OCI-LY3 (cell line): ENCODE measurements around the gene PCSK6.

Source experiments
- H2AFZ ChIP-seq: fragments of 200-600, 300-600 bp; shearing (Covaris generic); 2 replicates; pipeline ENCODE4 v1.6.0; 2014; ENCODE audit warnings: antibody characterized with exemption, low read depth, low read length
- H3K27ac ChIP-seq: fragments of 200-600, 300-600 bp; sonication (generic); 2 replicates; pipeline ENCODE4 v1.5.1; 2014; ENCODE audit warnings: mild to moderate bottlenecking, low read length, moderate library complexity, mixed read lengths
- H3K27me3 ChIP-seq: fragments of 200-600, 300-600 bp; sonication (generic); 2 replicates; pipeline ENCODE4 v1.6.1; 2014; ENCODE audit warnings: low read depth, low read length, mixed read lengths
- H3K36me3 ChIP-seq: fragments of 200-600, 300-600 bp; sonication (generic); replicated peaks from 2 replicates; pipeline ENCODE3; 2014; ENCODE audit warnings: low read depth, low read length, mixed read lengths
- H3K4me1 ChIP-seq: fragments of 300-600, 200-600 bp; sonication (generic); 2 replicates; pipeline ENCODE4 v1.6.1; 2014; ENCODE audit warnings: low read length, mixed read lengths
- H3K4me2 ChIP-seq: fragments of 200-600, 300-600 bp; sonication (generic); 2 replicates; pipeline ENCODE4 v1.6.1; 2014; ENCODE audit warnings: low read length, mixed read lengths
- H3K4me3 ChIP-seq: fragments of 300-600, 200-600 bp; sonication (generic); 2 replicates; pipeline ENCODE4 v1.5.1; 2014; ENCODE audit warnings: antibody characterized with exemption, mild to moderate bottlenecking, low read length, moderate library complexity
- H3K79me2 ChIP-seq: fragments of 300-600, 200-600 bp; shearing (Covaris generic); 2 replicates; pipeline ENCODE4 v1.6.1; 2014; ENCODE audit warnings: mild to moderate bottlenecking, low read length, mixed read lengths
- H3K9ac ChIP-seq: fragments of 300-600, 200-600 bp; shearing (Covaris generic); 2 replicates; pipeline ENCODE4 v1.6.0; 2014; ENCODE audit warnings: mild to moderate bottlenecking, low read length, moderate library complexity
- H3K9me3 ChIP-seq: fragments of 200-600, 300-600 bp; shearing (Covaris generic); 2 replicates; pipeline ENCODE4 v1.6.1; 2014; ENCODE audit warnings: low read length, mixed read lengths; ENCODE audit not compliant: insufficient read depth
- H4K20me1 ChIP-seq: fragments of 200-600, 300-600 bp; sonication (generic); 2 replicates; pipeline ENCODE4 v1.6.1; 2016; ENCODE audit warnings: low read length, mixed read lengths; ENCODE audit not compliant: insufficient read depth
- EZH2phosphoT487 ChIP-seq: fragments of 200-600 bp; shearing (Covaris generic); IDR thresholded peaks from 2 replicates; pipeline ENCODE4 v1.6.1; 2018; ENCODE audit warnings: antibody characterized with exemption, mixed run types, low read depth
- TF ChIP-seq, protein P1 (sequence below): fragments of 200-600, 300-600 bp; sonication (generic); IDR thresholded peaks from 2 replicates; pipeline ENCODE4 v1.5.1; 2014; ENCODE audit warnings: antibody characterized with exemption, low read length, low read depth

PCSK6 gene

DNA sequence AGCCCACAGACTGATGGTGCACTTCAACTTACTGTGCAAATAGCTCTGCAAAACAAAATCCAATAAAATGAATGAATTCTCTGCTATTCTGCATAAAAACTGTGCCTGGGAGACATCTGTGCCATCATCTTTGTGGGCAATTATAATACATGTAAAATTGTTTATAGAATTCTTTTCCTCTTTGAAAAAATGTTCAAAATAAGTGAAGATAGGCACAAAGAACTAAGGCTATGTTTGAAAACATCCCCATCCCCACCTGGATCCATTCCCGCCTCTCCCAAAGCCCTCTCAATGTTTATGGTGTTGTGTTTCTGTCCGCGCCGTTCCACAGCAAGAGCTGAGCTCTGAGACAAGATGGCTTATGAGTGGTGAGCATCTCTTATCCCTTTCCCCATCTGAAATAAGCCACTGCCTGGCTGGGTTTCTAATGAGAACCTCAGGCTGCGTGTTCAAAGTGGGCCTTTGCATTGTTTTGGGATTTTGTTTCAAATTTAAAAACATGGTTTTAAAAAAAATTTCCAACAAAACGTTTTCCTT, 172.1 kb downstream of the PCSK6 start:
- no peak overlapping the region for H3K4me2 ChIP-seq
- no peak overlapping the region for H2AFZ ChIP-seq
- H3K27ac ChIP-seq: no peak overlapping the region
- H3K4me3 ChIP-seq: no peak overlapping the region
- no peaks in the 10 kb centered on the region for H4K20me1 ChIP-seq
- no peaks in the 10 kb centered on the region for H3K36me3 ChIP-seq
- no peak for TF ChIP-seq EZH2phosphoT487
- TF ChIP-seq, protein P1, sequence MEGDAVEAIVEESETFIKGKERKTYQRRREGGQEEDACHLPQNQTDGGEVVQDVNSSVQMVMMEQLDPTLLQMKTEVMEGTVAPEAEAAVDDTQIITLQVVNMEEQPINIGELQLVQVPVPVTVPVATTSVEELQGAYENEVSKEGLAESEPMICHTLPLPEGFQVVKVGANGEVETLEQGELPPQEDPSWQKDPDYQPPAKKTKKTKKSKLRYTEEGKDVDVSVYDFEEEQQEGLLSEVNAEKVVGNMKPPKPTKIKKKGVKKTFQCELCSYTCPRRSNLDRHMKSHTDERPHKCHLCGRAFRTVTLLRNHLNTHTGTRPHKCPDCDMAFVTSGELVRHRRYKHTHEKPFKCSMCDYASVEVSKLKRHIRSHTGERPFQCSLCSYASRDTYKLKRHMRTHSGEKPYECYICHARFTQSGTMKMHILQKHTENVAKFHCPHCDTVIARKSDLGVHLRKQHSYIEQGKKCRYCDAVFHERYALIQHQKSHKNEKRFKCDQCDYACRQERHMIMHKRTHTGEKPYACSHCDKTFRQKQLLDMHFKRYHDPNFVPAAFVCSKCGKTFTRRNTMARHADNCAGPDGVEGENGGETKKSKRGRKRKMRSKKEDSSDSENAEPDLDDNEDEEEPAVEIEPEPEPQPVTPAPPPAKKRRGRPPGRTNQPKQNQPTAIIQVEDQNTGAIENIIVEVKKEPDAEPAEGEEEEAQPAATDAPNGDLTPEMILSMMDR: no peak
- no peaks in the 10 kb centered on the region for H3K79me2 ChIP-seq
- H3K9ac ChIP-seq: no peak overlapping the region
- peaks cover 18% of the 10 kb centered on the region for H3K27me3 ChIP-seq
- no peaks in the 10 kb centered on the region for H3K4me1 ChIP-seq
- H3K9me3 ChIP-seq: no peaks in the 10 kb centered on the region

DNA sequence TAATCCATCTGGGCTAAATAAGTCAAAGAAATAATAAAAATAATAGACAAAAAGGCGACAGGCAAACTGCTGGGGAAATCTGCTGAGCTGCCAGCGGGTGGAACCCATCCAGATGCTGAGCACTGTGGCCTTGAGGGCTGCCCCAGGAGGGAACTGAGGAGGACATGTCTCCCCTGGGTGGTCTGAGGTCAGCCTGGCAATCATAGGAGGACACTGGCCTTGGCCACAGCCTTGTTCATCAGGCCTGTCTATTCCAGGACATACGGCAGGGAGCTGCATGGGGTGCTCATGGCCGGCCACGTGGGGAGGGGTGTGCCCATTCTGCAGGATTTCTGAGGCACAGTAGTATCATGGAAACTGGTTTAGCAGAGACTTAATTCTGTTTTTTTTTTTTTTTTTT, 173.0 kb downstream of the PCSK6 start:
- Histone ChIP-seq H4K20me1 (no peaks in the 10 kb centered on the region), H3K9me3 (no peaks in the 10 kb centered on the region), H3K4me2 (no peak overlapping the region), H3K36me3 (no peaks in the 10 kb centered on the region), H3K9ac (no peak overlapping the region), H3K4me3 (no peak overlapping the region), H3K27me3 (peaks cover 10% of the 10 kb centered on the region), H3K79me2 (no peaks in the 10 kb centered on the region), H3K4me1 (no peaks in the 10 kb centered on the region), H2AFZ (no peak overlapping the region), H3K27ac (no peak overlapping the region)
- TF ChIP-seq, protein P1: no peak
- no peak for TF ChIP-seq EZH2phosphoT487

DNA sequence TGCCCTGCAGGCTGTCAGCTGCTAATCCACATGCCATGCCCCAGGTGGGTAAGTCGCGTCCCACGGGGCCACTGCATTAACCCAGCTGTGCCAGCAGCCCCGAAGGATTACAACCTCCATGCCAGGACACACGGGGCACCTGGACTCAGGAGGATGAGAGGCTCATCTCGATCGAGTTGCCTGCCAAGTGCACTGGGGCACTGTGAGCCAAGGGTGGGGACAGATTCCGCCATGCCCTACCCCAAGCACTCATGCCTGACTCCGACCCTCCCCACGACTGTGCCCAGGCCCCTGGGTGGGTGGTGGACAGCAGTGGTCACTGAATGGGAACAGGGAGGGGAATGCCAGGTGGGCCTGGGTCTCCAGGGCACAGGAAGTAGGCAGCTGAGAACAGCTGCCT, 173.8 kb downstream of the PCSK6 start:
- H4K20me1 ChIP-seq: no peaks in the 10 kb centered on the region
- no peak overlapping the region for H3K4me3 ChIP-seq
- no peak overlapping the region for H2AFZ ChIP-seq
- H3K79me2 ChIP-seq: no peaks in the 10 kb centered on the region
- H3K9ac ChIP-seq: no peak overlapping the region
- H3K27me3 ChIP-seq: peaks cover 8% of the 10 kb centered on the region; the same call in 1 of the 2 replicates
- H3K4me1 ChIP-seq: no peaks in the 10 kb centered on the region
- no peaks in the 10 kb centered on the region for H3K36me3 ChIP-seq
- no peak overlapping the region for H3K4me2 ChIP-seq
- TF ChIP-seq EZH2phosphoT487: no peak
- TF ChIP-seq, protein P1: no peak
- no peak overlapping the region for H3K27ac ChIP-seq
- no peaks in the 10 kb centered on the region for H3K9me3 ChIP-seq

DNA sequence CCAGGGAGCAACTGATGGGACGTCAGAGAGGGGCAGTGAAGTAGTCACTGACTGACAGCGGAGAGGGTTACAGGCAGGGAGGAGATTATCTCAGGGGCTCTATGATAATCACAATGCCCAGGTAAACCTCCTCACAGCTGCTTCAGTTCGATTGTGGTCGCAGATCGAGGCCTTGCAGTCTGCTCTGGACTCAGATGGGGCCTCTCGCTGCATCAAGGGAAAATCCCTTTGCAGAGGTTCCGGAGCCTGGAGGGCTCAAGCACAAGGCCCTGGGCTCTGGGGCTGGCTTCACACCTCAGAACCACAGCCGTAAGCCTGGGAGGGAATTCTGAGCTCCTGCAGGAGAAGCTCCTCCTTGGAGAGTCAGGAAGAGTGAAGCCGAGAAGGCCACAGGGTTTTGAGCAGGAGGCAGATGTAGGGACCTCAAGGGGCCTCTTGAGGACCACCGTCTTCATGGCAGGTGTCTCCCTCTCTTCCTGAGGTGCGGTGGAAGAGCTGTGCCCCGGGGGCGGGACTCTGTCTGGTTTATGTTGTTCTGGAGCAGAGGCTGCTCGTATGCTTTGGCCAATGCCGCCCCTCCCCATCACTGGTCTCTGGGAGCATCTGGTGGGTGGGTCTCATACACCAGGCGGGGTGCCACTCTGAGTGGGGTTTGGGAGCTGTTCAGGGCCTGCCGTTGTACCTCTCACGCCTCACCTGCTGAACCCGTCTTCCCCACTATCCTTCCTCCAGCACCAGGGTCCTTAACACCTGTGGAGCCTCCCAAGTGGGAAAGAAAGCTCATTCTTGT, 175.0 kb downstream of the PCSK6 start:
- H3K4me2 ChIP-seq: no peak overlapping the region
- no peak overlapping the region for H3K9ac ChIP-seq
- H3K4me3 ChIP-seq: no peak overlapping the region
- no peak overlapping the region for H3K27ac ChIP-seq
- TF ChIP-seq EZH2phosphoT487: no peak
- TF ChIP-seq, protein P1: no peak
- H4K20me1 ChIP-seq: no peaks in the 10 kb centered on the region
- no peak overlapping the region for H2AFZ ChIP-seq
- no peaks in the 10 kb centered on the region for H3K4me1 ChIP-seq
- no peaks in the 10 kb centered on the region for H3K36me3 ChIP-seq
- H3K27me3 ChIP-seq: peaks cover 4% of the 10 kb centered on the region; the same call in 1 of the 2 replicates
- H3K79me2 ChIP-seq: no peaks in the 10 kb centered on the region
- H3K9me3 ChIP-seq: no peaks in the 10 kb centered on the region
